Activated effector memory CD4-positive, alpha-beta T cell treated with Interleukin-2 at 50 U/mL for 16 hours (primary cell): ENCODE results near the gene AK6.
"Not testable (repeated sequence)": the region's sequence is repeated elsewhere in the genome, so short reads cannot be mapped to it uniquely, and the experiment has no call there.

ENCODE experiments used
- DNase-seq: peaks from one replicate; pipeline ENCODE4 v3.0.0-alpha.2; 2020

AK6 gene

GRCh38 chr5:69334793-69335268 is 34.5 kb downstream of the AK6 start:
- peak; percentile 65 for DNase-seq

GRCh38 chr5:69333668-69334315 is 35.5 kb downstream of the AK6 start:
- DNase-seq: not testable (repeated sequence)

- DNase-seq: no peak
These were observed 37.5 kb downstream of the AK6 start for GRCh38 chr5:69331528-69332445.

- no peak for DNase-seq
These were observed 39.3 kb downstream of the AK6 start for GRCh38 chr5:69329905-69330489.

GRCh38 chr5:69326365-69326764 is 43.0 kb downstream of the AK6 start:
- no peak for DNase-seq

- DNase-seq: no peak
These were observed 51.9 kb downstream of the AK6 start for GRCh38 chr5:69317391-69317790.

GRCh38 chr5:69315972-69316371 is 53.3 kb downstream of the AK6 start:
- no peak for DNase-seq

GRCh38 chr5:69313428-69313827 is 55.9 kb downstream of the AK6 start:
- no peak for DNase-seq

GRCh38 chr5:69312459-69313160 is 56.7 kb downstream of the AK6 start:
- DNase-seq: no peak

- DNase-seq: no peak
These were observed 59.9 kb downstream of the AK6 start for GRCh38 chr5:69309380-69309779.

GRCh38 chr5:69308046-69308553 is 61.2 kb downstream of the AK6 start:
- no peak for DNase-seq

GRCh38 chr5:69305512-69305911 is 63.8 kb downstream of the AK6 start:
- no peak for DNase-seq
